ENCODE measurements around the gene COL5A1.

- TF ChIP-seq CTCF (IDR thresholded peaks at IDR 0.05; ENCODE audit: insufficient read depth, low read length) (no peak), REST (IDR thresholded peaks at IDR 0.05; ENCODE audit: insufficient replicate concordance, low read depth) (no peak)
Measured at GRCh38 chr9:134677743-134678142, 36.1 kb downstream of the COL5A1 start.

Data from HL-60 (cell line).